WTC11 (cell line): Measurements from ENCODE around the gene RGCC.

Source experiments
- GRHL2 ChIP-seq: fragments of 250-450 bp; sonication (Bioruptor Pico); IDR thresholded peaks from 2 replicates; pipeline ENCODE4 v1.8.0; 2022; ENCODE audit warnings: mild to moderate bottlenecking, moderate library complexity; ENCODE audit not compliant: insufficient replicate concordance, severe bottlenecking
- MXD4 ChIP-seq: fragments of 250-450 bp; sonication (Bioruptor Pico); IDR thresholded peaks from 2 replicates; pipeline ENCODE4 v1.8.0; 2021; ENCODE audit warnings: mild to moderate bottlenecking, moderate library complexity, borderline replicate concordance
- SMAD3 ChIP-seq: sonication (generic); formaldehyde crosslinking; IDR thresholded peaks from 2 replicates; pipeline ENCODE4 v1.8.0; 2022; ENCODE audit warnings: missing genetic modification reagents, mild to moderate bottlenecking, borderline replicate concordance
- SOX15 ChIP-seq: fragments of 250-450 bp; sonication (Bioruptor Pico); IDR thresholded peaks from 2 replicates; pipeline ENCODE4 v1.9.0; 2021; ENCODE audit warnings: mild to moderate bottlenecking
- TEAD4 ChIP-seq: sonication (generic); formaldehyde crosslinking; IDR thresholded peaks from 2 replicates; pipeline ENCODE4 v1.8.0; 2022; ENCODE audit warnings: mild to moderate bottlenecking, missing genetic modification reagents
- ZNF138 ChIP-seq: sonication (generic); formaldehyde crosslinking; conservative IDR thresholded peaks from 2 replicates; pipeline ENCODE4 v1.8.1; 2022; ENCODE audit warnings: mild to moderate bottlenecking, moderate library complexity, missing genetic modification reagents
- ZNF263 ChIP-seq: sonication (generic); formaldehyde crosslinking; IDR thresholded peaks from 2 replicates; pipeline ENCODE4 v1.8.1; 2022; ENCODE audit warnings: low read depth, mild to moderate bottlenecking, moderate library complexity, missing genetic modification reagents
- TF ChIP-seq, protein P1 (sequence below): fragments of 200-600 bp; IDR thresholded peaks from 2 replicates; pipeline ENCODE4 v1.8.0; 2022; ENCODE audit warnings: antibody characterized with exemption
- TF ChIP-seq, protein P2 (sequence below): sonication (generic); formaldehyde crosslinking; IDR thresholded peaks from 2 replicates; pipeline ENCODE4 v1.8.0; 2023; ENCODE audit warnings: missing genetic modification reagents
- TF ChIP-seq, protein P3 (sequence below): sonication (generic); formaldehyde crosslinking; IDR thresholded peaks from 2 replicates; pipeline ENCODE4 v1.8.1; 2022; ENCODE audit warnings: mild to moderate bottlenecking, missing genetic modification reagents, moderate library complexity, borderline replicate concordance
- TF ChIP-seq, protein P4 (sequence below): sonication (generic); formaldehyde crosslinking; conservative IDR thresholded peaks from 2 replicates; pipeline ENCODE4 v1.8.1; 2022; ENCODE audit warnings: mild to moderate bottlenecking, missing genetic modification reagents
- TF ChIP-seq, protein P5 (sequence below): sonication (generic); formaldehyde crosslinking; IDR thresholded peaks from 2 replicates; pipeline ENCODE4 v1.8.0; 2022; ENCODE audit warnings: mild to moderate bottlenecking, missing genetic modification reagents

DNA sequence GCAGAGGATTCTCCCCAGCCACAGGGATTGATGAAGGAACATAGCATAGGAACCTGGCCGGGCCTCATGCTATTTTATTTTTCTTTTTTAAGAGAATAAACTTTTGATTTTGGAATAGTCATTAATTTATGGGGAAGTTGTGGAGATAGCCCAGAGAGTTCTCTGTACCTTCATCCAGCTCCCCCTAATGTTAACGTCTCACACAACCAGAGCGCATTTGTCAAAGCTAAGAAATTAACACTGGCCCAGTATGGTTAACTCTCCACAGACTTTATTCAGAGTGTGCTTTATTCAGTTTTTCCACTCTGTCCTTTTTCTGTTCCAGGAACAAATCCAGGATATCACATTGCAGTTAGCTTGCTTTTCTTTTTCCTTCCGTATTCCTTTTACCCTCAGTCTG is 59.4 kb downstream of the RGCC start:
- TF ChIP-seq SMAD3 (CRISPR knock-in tag) (no peak), ZNF138 (no peak), MXD4 (CRISPR knock-in tag) (no peak), SOX15 (no peak), TEAD4 (no peak), ZNF263 (CRISPR knock-in tag) (no peak), GRHL2 (no peak)
- TF ChIP-seq, protein P1, sequence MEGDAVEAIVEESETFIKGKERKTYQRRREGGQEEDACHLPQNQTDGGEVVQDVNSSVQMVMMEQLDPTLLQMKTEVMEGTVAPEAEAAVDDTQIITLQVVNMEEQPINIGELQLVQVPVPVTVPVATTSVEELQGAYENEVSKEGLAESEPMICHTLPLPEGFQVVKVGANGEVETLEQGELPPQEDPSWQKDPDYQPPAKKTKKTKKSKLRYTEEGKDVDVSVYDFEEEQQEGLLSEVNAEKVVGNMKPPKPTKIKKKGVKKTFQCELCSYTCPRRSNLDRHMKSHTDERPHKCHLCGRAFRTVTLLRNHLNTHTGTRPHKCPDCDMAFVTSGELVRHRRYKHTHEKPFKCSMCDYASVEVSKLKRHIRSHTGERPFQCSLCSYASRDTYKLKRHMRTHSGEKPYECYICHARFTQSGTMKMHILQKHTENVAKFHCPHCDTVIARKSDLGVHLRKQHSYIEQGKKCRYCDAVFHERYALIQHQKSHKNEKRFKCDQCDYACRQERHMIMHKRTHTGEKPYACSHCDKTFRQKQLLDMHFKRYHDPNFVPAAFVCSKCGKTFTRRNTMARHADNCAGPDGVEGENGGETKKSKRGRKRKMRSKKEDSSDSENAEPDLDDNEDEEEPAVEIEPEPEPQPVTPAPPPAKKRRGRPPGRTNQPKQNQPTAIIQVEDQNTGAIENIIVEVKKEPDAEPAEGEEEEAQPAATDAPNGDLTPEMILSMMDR, result no peak
- TF ChIP-seq, protein P2, sequence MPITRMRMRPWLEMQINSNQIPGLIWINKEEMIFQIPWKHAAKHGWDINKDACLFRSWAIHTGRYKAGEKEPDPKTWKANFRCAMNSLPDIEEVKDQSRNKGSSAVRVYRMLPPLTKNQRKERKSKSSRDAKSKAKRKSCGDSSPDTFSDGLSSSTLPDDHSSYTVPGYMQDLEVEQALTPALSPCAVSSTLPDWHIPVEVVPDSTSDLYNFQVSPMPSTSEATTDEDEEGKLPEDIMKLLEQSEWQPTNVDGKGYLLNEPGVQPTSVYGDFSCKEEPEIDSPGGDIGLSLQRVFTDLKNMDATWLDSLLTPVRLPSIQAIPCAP (CRISPR knock-in tag), result no peak
- TF ChIP-seq, protein P3, sequence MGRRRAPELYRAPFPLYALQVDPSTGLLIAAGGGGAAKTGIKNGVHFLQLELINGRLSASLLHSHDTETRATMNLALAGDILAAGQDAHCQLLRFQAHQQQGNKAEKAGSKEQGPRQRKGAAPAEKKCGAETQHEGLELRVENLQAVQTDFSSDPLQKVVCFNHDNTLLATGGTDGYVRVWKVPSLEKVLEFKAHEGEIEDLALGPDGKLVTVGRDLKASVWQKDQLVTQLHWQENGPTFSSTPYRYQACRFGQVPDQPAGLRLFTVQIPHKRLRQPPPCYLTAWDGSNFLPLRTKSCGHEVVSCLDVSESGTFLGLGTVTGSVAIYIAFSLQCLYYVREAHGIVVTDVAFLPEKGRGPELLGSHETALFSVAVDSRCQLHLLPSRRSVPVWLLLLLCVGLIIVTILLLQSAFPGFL (CRISPR knock-in tag), result no peak
- TF ChIP-seq, protein P4, sequence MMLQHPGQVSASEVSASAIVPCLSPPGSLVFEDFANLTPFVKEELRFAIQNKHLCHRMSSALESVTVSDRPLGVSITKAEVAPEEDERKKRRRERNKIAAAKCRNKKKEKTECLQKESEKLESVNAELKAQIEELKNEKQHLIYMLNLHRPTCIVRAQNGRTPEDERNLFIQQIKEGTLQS, result no peak
- TF ChIP-seq, protein P5, sequence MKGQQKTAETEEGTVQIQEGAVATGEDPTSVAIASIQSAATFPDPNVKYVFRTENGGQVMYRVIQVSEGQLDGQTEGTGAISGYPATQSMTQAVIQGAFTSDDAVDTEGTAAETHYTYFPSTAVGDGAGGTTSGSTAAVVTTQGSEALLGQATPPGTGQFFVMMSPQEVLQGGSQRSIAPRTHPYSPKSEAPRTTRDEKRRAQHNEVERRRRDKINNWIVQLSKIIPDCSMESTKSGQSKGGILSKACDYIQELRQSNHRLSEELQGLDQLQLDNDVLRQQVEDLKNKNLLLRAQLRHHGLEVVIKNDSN (CRISPR knock-in tag), result no peak
